Left lung (tissue), 10 donors: ENCODE results near the gene PSMD11. TPM values are rescaled to one million over a fixed set of nuclear protein-coding genes. Genes with fewer than 3 reads are reported as not detected.

Source experiments
- ATAC-seq: fragments of 200-7000 bp; cut with Tn5 transposase; one replicate; pipeline ENCODE4 v1.9.1; 2020; ENCODE audit warnings: moderate library complexity
- DNase-seq, 4 donors: peaks; one replicate each; pipeline ENCODE4 v3.0.0-alpha.2; 2013 to 2020
- H3K27ac ChIP-seq, 2 donors: fragments of 200-600 bp; sonication (generic) in 1 of 2; one replicate each; pipeline versions ENCODE4 v1.5.0 to v1.8.0; 2020 to 2021
- H3K27me3 ChIP-seq, 2 donors: fragments of 200-600 bp; sonication (generic) in 1 of 2; one replicate each; pipeline versions ENCODE4 v1.5.0 to v1.8.0; 2020 to 2021
- H3K36me3 ChIP-seq, 2 donors: fragments of 200-600 bp; sonication (generic) in 1 of 2; one replicate each; pipeline versions ENCODE4 v1.5.0 to v1.8.0; 2020 to 2021
- H3K4me1 ChIP-seq, 2 donors: fragments of 200-600 bp; one replicate each; pipeline ENCODE4 v1.8.0; 2021
- H3K4me3 ChIP-seq, 2 donors: fragments of 200-600 bp; sonication (generic) in 1 of 2; one replicate each; pipeline versions ENCODE4 v1.5.0 to v1.8.0; 2020 to 2021; ENCODE audit warnings: mild to moderate bottlenecking in 1 of 2
- H3K9me3 ChIP-seq, 2 donors: fragments of 200-600 bp; sonication (generic) in 1 of 2; one replicate each; pipeline versions ENCODE4 v1.5.0 to v1.8.0; 2020 to 2021
- CTCF ChIP-seq, 2 donors: fragments of 200-600 bp; sonication (generic) in 1 of 2; IDR thresholded peaks; one replicate each; pipeline versions ENCODE4 v1.5.0 to v1.8.0; 2021; ENCODE audit warnings: antibody characterized with exemption in 2 of 2
- intact Hi-C, 2 donors: fragments of 100-400 bp; cut with DNase I; formaldehyde crosslinking; loops; one replicate each; pipeline versions ENCODE4 v1.11.2 to v1.14.2; 2022
- polyA plus RNA-seq, 6 donors: library from polyadenylated mRNA; unstranded; fragments of 120-200 nt; gene quantifications; one replicate each; pipeline ENCODE4 v1.2.1, GENCODE V29; 2013; ENCODE audit not compliant: insufficient read length in 6 of 6
- total RNA-seq, 2 donors: library from RNA; stranded (reverse); fragmentation: NEBNext Ultra II Directional; extraction: Animal tissue kit (Norgen Biotek cat#: 25700); gene quantifications; one replicate each; pipeline ENCODE4 v1.2.1, GENCODE V29; 2021
- donor health status: DM: no; HTN: yes; CAD: no.
- donor health status: DM: no; HTN: no; CAD: no.

Gene PSMD11
- total and polyA plus RNA-seq, 8 donors: 67.4 to 115 (median 82.8) TPM

GRCh38 chr17:32519228-32520103, 75.2 kb downstream of the PSMD11 start:
- H3K27ac ChIP-seq: peak overlapping the region; percentile 2 to 44
- peak overlapping the region; percentile 24 to 42 for H3K4me3 ChIP-seq
- peaks cover 0 to 36% of the 10 kb centered on the region in 2 donors for H3K27me3 ChIP-seq
- peak in 2 of 4 donors; percentile 70 to 86 for DNase-seq
- intact Hi-C loops: no loop called here
- H3K9me3 ChIP-seq: no peaks in the 10 kb centered on the region
- no peak for TF ChIP-seq CTCF (IDR thresholded peaks at IDR 0.05)
- peak; percentile 87 for ATAC-seq
- no peaks in the 10 kb centered on the region for H3K36me3 ChIP-seq
- peaks cover 5 to 17% of the 10 kb centered on the region in 2 donors for H3K4me1 ChIP-seq

- peak; percentile 22 for ATAC-seq
Observed at GRCh38 chr17:32520104-32520701, 75.9 kb downstream of the PSMD11 start.

GRCh38 chr17:32520737-32521404, 76.6 kb downstream of the PSMD11 start:
- no peak overlapping the region for H3K4me3 ChIP-seq
- DNase-seq: no peak
- H3K27ac ChIP-seq: no peak overlapping the region
- no peaks in the 10 kb centered on the region for H3K9me3 ChIP-seq
- no peaks in the 10 kb centered on the region for H3K36me3 ChIP-seq
- H3K27me3 ChIP-seq: peaks cover 0 to 36% of the 10 kb centered on the region in 2 donors
- no peak for ATAC-seq
- H3K4me1 ChIP-seq: peaks cover 5 to 17% of the 10 kb centered on the region in 2 donors
- intact Hi-C loops: no loop called here
- no peak for TF ChIP-seq CTCF (IDR thresholded peaks at IDR 0.05)

More at GRCh38 chr17:32520104-32520701, 75.9 kb downstream of the PSMD11 start:
- no peak for TF ChIP-seq CTCF (IDR thresholded peaks at IDR 0.05)
- no peaks in the 10 kb centered on the region for H3K36me3 ChIP-seq
- intact Hi-C loops: no loop called here
- no peaks in the 10 kb centered on the region for H3K9me3 ChIP-seq
- H3K27ac ChIP-seq: peak overlapping the region; percentile 2 to 44
- peaks cover 0 to 36% of the 10 kb centered on the region in 2 donors for H3K27me3 ChIP-seq
- H3K4me1 ChIP-seq: peaks cover 5 to 17% of the 10 kb centered on the region in 2 donors
- peak in 1 of 4 donors; percentile 44 for DNase-seq
- peak overlapping the region in 1 of 2 donors; percentile 42 for H3K4me3 ChIP-seq

GRCh38 chr17:32523017-32523680, 78.8 kb downstream of the PSMD11 start:
- peaks cover 5 to 17% of the 10 kb centered on the region in 2 donors for H3K4me1 ChIP-seq
- H3K27ac ChIP-seq: no peak overlapping the region
- intact Hi-C loops: no loop called here
- no peaks in the 10 kb centered on the region for H3K36me3 ChIP-seq
- no peak overlapping the region for H3K4me3 ChIP-seq
- no peak for TF ChIP-seq CTCF (IDR thresholded peaks at IDR 0.05)
- H3K9me3 ChIP-seq: no peaks in the 10 kb centered on the region
- no peak for ATAC-seq
- DNase-seq: no peak
- peaks cover 0 to 27% of the 10 kb centered on the region in 2 donors for H3K27me3 ChIP-seq
